Neural crest cell (in vitro differentiated cells): ENCODE results near the gene ZNF343. TPM values are rescaled to one million over a fixed set of nuclear protein-coding genes. Genes with fewer than 3 reads are reported as not detected.

ENCODE experiments used
- DNase-seq: peaks from one replicate; pipeline ENCODE4 v3.0.0; 2021; ENCODE audit warnings: low read depth, mixed read lengths, low spot score
- H3K27ac Mint-ChIP-seq: one replicate; pipeline ENCODE4 v1.8.0; 2021; ENCODE audit warnings: mild to moderate bottlenecking, mixed read lengths; ENCODE audit not compliant: unreplicated experiment
- H3K27me3 Mint-ChIP-seq: 2 replicates; pipeline ENCODE4 v1.8.0; 2021; ENCODE audit warnings: low read depth, mild to moderate bottlenecking, mixed read lengths
- H3K36me3 Mint-ChIP-seq: 2 replicates; pipeline ENCODE4 v1.8.0; 2021; ENCODE audit warnings: low read depth, mild to moderate bottlenecking, mixed read lengths
- H3K4me1 Mint-ChIP-seq: 2 replicates; pipeline ENCODE4 v1.8.0; 2021; ENCODE audit warnings: mixed read lengths
- H3K4me3 Mint-ChIP-seq: one replicate; pipeline ENCODE4 v1.8.0; 2021; ENCODE audit warnings: mild to moderate bottlenecking, mixed read lengths
- H3K9me3 Mint-ChIP-seq: 2 replicates; pipeline ENCODE4 v1.8.0; 2021; ENCODE audit warnings: mixed read lengths
- CTCF ChIP-seq: fragments of 200-600 bp; sonication (generic); conservative IDR thresholded peaks from 2 replicates; pipeline ENCODE4 v1.5.0; 2021; ENCODE audit warnings: antibody characterized with exemption, mild to moderate bottlenecking
- total RNA-seq: library from RNA; stranded (reverse); gene quantifications from 2 replicates; pipeline ENCODE4 v1.2.1, GENCODE V29; 2021

ZNF343 gene
- total RNA-seq, 1 donor from 2014 or later = 12.8 TPM

- Mint-ChIP-seq H3K4me3 (no peak overlapping the region), H3K9me3 (peaks cover 3% of the 10 kb centered on the region), H3K27ac (no peak overlapping the region), H3K4me1 (no peaks in the 10 kb centered on the region), H3K36me3 (no peaks in the 10 kb centered on the region), H3K27me3 (no peaks in the 10 kb centered on the region)
- DNase-seq = no peak
- TF ChIP-seq CTCF = no peak
These were observed 57.3 kb downstream of the ZNF343 start for GRCh38 chr20:2451422-2451821.

- no peak for DNase-seq
- Mint-ChIP-seq H3K36me3 (no peaks in the 10 kb centered on the region), H3K4me3 (no peak overlapping the region), H3K27ac (no peak overlapping the region), H3K4me1 (no peaks in the 10 kb centered on the region), H3K9me3 (peaks cover 3% of the 10 kb centered on the region), H3K27me3 (no peaks in the 10 kb centered on the region)
- no peak for TF ChIP-seq CTCF
These were observed 59.3 kb downstream of the ZNF343 start for GRCh38 chr20:2449386-2449785.

- H3K9me3 Mint-ChIP-seq = peaks cover 6% of the 10 kb centered on the region
- DNase-seq = no peak
- H3K4me1 Mint-ChIP-seq = no peaks in the 10 kb centered on the region
- no peaks in the 10 kb centered on the region for H3K27me3 Mint-ChIP-seq
- no peaks in the 10 kb centered on the region for H3K36me3 Mint-ChIP-seq
- no peak for TF ChIP-seq CTCF
- no peak overlapping the region for H3K27ac Mint-ChIP-seq
- H3K4me3 Mint-ChIP-seq = no peak overlapping the region
These were observed 61.9 kb downstream of the ZNF343 start for GRCh38 chr20:2446845-2447244.

Other genes with a start within 250 kb of the ZNF343 start
- 0.23 and 0.43 TPM in 2 replicates for gene TGM3, start 212.9 kb downstream of the ZNF343 start, total RNA-seq
- gene TGM6, start 128.0 kb downstream of the ZNF343 start, total RNA-seq = not detected in 2 replicates
- gene SNRPB, start 38.1 kb downstream of the ZNF343 start, total RNA-seq = 385 and 391 TPM in 2 replicates
- gene TMC2, start 27.7 kb upstream of the ZNF343 start, total RNA-seq = not detected in 2 replicates
- gene NOP56, start 143.7 kb upstream of the ZNF343 start, total RNA-seq = 517 and 547 TPM in 2 replicates
- gene IDH3B, start 155.3 kb upstream of the ZNF343 start, total RNA-seq = 100 and 102 TPM in 2 replicates
- 23.2 and 24.6 TPM in 2 replicates for gene EBF4, start 183.9 kb upstream of the ZNF343 start, total RNA-seq